Activated CD8-positive, alpha-beta T cell treated with anti-CD3 and anti-CD28 coated beads, Interleukin-2, amount 10 ng/mL, durations not matched to agents 7 days and 5 days (primary cell): ENCODE measurements around the gene AGO3. TPM values are rescaled to one million over a fixed set of nuclear protein-coding genes. Genes with fewer than 3 reads are reported as not detected.

Experiments
- ATAC-seq: fragments of 150-1000 bp; cut with Tn5 transposase; one replicate; pipeline ENCODE4 v1.10.0; 2021; ENCODE audit warnings: moderate library complexity
- CTCF ChIA-PET: fragments of 350-600 bp; sonication (Branson Sonifier 250); formaldehyde crosslinking; loops from one replicate; lab custom pipeline; 2021; ENCODE audit warnings: antibody characterized with exemption; lab: Charles Lee
- POLR2A ChIA-PET: fragments of 350-600 bp; sonication (Branson Sonifier 250); formaldehyde crosslinking; loops from one replicate; lab custom pipeline; 2021; ENCODE audit warnings: antibody characterized with exemption; lab: Charles Lee
- DNase-seq: peaks from one replicate; pipeline ENCODE4 v3.0.0-alpha.2; 2020
- H3K27ac Mint-ChIP-seq: one replicate; pipeline ENCODE4 v1.8.0; 2021; ENCODE audit warnings: mild to moderate bottlenecking, mixed read lengths
- H3K27me3 Mint-ChIP-seq: one replicate; pipeline ENCODE4 v1.8.0; 2021; ENCODE audit warnings: low read depth, mixed read lengths
- H3K36me3 Mint-ChIP-seq: one replicate; pipeline ENCODE4 v1.8.0; 2021; ENCODE audit warnings: low read depth, mixed read lengths
- H3K4me1 Mint-ChIP-seq: one replicate; pipeline ENCODE4 v1.8.0; 2021; ENCODE audit warnings: low read depth, mixed read lengths
- H3K4me3 Mint-ChIP-seq: one replicate; pipeline ENCODE4 v1.8.0; 2021; ENCODE audit warnings: mild to moderate bottlenecking, mixed read lengths
- H3K9me3 Mint-ChIP-seq: one replicate; pipeline ENCODE4 v1.8.0; 2022; ENCODE audit warnings: mixed read lengths; ENCODE audit not compliant: insufficient read depth
- total RNA-seq, 2 experiments: library from RNA; stranded (reverse); gene quantifications; one replicate each; pipeline ENCODE4 v1.2.3, GENCODE V29; 2021

AGO3 gene
- 10 to 100 TPM; 27.2 to 30.2 TPM for total RNA-seq

DNA sequence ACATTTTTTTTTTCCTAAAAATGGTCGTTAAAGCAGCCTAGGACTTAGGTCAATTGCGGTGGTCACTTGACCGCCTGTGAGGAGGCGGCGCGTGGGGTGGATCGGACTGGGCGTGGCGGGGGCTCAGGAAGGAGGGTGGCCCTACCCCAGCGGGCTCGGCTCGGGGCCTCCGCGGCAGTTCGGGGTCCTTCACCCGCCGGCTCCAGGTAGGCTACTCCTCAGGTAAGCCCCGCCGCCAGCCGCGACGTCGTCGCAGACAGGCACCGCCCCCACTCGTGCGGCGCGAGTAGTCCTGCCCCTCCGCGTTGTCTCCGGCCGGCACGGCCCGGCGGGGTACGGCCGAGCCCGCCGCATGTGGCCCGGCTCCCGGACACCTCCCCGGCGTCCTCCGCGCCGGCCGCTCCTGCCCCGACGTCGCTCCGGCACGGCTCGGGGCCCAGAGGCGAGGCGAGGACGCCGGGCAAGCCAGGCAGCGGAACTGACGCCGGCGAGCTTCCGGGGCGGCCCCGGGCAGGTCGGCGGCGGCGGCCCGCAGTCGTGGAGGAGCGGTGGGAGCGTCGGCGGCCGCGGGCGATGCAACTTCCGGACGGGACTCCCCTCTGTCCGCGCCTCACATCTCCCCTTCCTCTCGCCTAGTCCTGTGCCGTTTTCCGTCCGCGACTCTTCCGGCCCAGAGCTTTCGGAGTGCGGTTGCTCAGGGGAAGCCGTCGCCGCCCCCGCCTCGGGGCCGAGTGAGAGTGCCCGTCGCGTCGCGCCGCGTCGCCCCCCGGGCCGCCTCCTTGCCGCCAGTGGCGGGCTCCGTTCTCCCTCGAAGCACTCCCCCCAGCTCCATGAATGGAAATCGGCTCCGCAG lies at the start of gene AGO3:
Gene AGO3 (plus strand): TSS at position 513 of the 853 bp plus-strand sequence. CDS start 322 bp downstream, at position 835.
- ChIA-PET POLR2A (interaction anchor here (0.6 to 2.2 kb wide), 11 partner anchors 8 to 945 kb away, joined by 3 to 19 read pairs (median 4); partner anchors contain the start of genes AGO1 and TMEM35B), CTCF (interaction anchor here (0.8 to 4.2 kb wide), 3 partner anchors 11 to 48 kb away, joined by 4 to 21 read pairs (median 4); partner anchors contain the start of gene AGO1)
- H3K27ac Mint-ChIP-seq = peak within 1 kb of the TSS; percentile 95
- ATAC-seq (peak; percentile 88), DNase-seq (peak; percentile 91)
- H3K36me3 Mint-ChIP-seq = peaks cover 6% of the 10 kb centered on the region
- H3K9me3 Mint-ChIP-seq = no peaks in the 10 kb centered on the region
- peak within 1 kb of the TSS; percentile 91 for H3K4me3 Mint-ChIP-seq
- peaks cover 36% of the 10 kb centered on the region for H3K4me1 Mint-ChIP-seq
- no peaks in the 10 kb centered on the region for H3K27me3 Mint-ChIP-seq

- ChIA-PET POLR2A (interaction anchor here (0.7 kb wide), 1 partner anchor 48 kb away, joined by 4 read pairs; no protein-coding TSS in a partner anchor), CTCF (interaction anchor here (0.8 to 2.6 kb wide), 8 partner anchors 8 to 63 kb away, joined by 3 to 21 read pairs (median 8); partner anchors contain the start of gene AGO3)
- Mint-ChIP-seq H3K27ac (no peak overlapping the region), H3K4me1 (peaks cover 32% of the 10 kb centered on the region), H3K9me3 (no peaks in the 10 kb centered on the region), H3K4me3 (no peak overlapping the region), H3K36me3 (no peaks in the 10 kb centered on the region), H3K27me3 (no peaks in the 10 kb centered on the region)
- DNase-seq (no peak), ATAC-seq (no peak)
Observed at GRCh38 chr1:35881850-35882273, 49.0 kb upstream of the AGO3 start.

DNA sequence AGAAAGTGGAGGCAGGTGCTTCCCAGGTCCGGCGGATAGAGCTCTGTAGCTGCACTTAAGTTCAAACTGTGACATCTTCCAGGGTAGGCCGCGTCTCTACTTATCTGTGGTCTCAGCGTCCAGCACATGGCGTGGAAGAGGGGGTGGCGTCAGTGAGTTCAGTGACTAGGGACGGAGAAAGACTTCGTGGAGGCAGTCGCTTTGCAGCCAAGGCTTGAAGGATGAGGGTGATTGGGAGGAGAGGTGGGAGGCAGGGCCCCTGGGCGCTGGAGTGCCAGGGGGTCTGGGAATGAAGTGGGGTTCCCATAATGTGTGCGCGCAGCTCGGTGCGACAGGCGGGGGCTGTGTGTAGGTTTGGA lies 48.3 kb upstream of the AGO3 start:
- CTCF ChIA-PET = interaction anchor here (0.6 to 2.6 kb wide), 16 partner anchors 9 to 892 kb away, joined by 3 to 21 read pairs (median 4); partner anchors contain the start of gene AGO3

DNA sequence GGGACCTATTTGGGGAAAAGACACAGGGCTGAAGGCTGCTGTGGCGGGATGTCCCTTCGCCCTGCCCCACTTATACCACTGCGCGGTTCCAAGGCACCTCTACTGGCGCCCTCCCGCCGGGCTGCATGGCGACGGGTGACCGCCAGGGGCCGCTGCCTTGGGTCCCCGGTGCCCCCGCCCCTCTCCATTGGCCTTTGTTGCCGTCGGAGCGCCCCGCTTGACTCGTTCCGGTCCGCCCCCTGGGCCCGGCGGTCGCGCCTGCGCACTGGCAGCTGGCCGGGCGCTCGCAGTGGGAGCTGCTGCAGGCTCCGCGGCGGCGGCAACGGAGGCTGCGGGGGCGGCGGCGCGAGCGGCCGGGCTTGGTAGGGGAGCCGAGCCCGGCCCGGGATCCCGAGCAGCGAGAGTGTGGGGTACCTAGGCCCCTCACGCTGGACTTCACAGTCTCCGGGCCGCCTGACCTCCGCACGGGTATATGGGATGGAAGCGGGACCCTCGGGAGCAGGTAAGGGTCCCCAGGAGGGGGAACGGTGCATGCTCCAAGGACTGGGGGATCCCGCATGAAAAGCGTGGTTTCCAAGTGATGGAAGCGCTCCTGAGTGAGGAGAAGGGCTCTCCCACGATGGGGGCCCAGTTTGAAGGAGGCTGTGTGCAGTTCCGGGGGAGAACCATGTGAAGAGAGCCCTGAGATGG lies 47.8 kb upstream of the AGO3 start, which contains the start of gene AGO1:
Gene AGO1 (plus strand): TSS at position 265 of the 690 bp plus-strand sequence. CDS start 213 bp downstream, at position 478.
- peak within 1 kb of the TSS; percentile 69 for H3K27ac Mint-ChIP-seq
- peak within 1 kb of the TSS; percentile 90 for H3K4me3 Mint-ChIP-seq
- H3K4me1 Mint-ChIP-seq = peaks cover 42% of the 10 kb centered on the region
- ATAC-seq (peak; percentile 97), DNase-seq (peak; percentile 97)
- no peaks in the 10 kb centered on the region for H3K9me3 Mint-ChIP-seq
- no peaks in the 10 kb centered on the region for H3K27me3 Mint-ChIP-seq
- POLR2A ChIA-PET = interaction anchor here (0.9 to 1.6 kb wide), 3 partner anchors 45 to 113 kb away, joined by 3 to 7 read pairs (median 3); partner anchors contain the start of genes AGO3 and CLSPN
- no peaks in the 10 kb centered on the region for H3K36me3 Mint-ChIP-seq
- CTCF ChIA-PET = interaction anchor here (0.6 to 2.6 kb wide), 26 partner anchors 9 to 893 kb away, joined by 3 to 21 read pairs (median 3); partner anchors contain the start of gene AGO3

More for the DNA sequence above, 48.3 kb upstream of the AGO3 start:
- no peaks in the 10 kb centered on the region for H3K27me3 Mint-ChIP-seq
- POLR2A ChIA-PET = interaction anchor here (0.7 kb wide), 1 partner anchor 48 kb away, joined by 4 read pairs; no protein-coding TSS in a partner anchor
- no peaks in the 10 kb centered on the region for H3K9me3 Mint-ChIP-seq
- no peak overlapping the region for H3K27ac Mint-ChIP-seq
- H3K4me1 Mint-ChIP-seq = peaks cover 39% of the 10 kb centered on the region
- DNase-seq (no peak), ATAC-seq (no peak)
- peak overlapping the region; percentile 37 for H3K4me3 Mint-ChIP-seq
- H3K36me3 Mint-ChIP-seq = no peaks in the 10 kb centered on the region

DNA sequence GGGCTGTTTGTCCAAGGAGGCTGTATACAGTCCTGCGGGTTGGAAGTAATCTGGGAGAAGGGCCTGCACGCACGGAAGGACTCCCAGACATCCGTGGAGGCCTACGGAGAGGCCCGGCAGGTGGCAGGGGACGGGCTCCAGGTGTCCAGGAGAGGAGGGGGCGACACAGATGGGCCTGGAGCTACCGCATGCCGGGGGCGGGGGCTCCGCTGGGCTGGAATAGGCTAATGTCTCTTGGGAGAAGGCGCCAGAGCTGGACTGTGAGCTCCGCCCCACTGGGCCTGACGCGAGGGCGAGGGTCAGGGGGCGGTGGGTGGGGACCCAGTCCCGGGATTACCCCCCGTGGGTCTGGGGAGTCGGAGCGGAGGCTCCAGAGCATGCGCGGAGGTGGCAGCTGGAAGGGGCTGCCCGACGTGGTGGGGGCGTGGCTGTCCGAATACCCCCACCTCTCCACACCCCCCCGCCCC lies 47.2 kb upstream of the AGO3 start:
- CTCF ChIA-PET = interaction anchor here (0.6 to 2.6 kb wide), 25 partner anchors 8 to 515 kb away, joined by 3 to 21 read pairs (median 3); partner anchors contain the start of gene AGO3
- peak overlapping the region; percentile 69 for H3K27ac Mint-ChIP-seq
- peaks cover under 1% of the 10 kb centered on the region for H3K36me3 Mint-ChIP-seq
- ATAC-seq = peak; percentile 9
- peak overlapping the region; percentile 90 for H3K4me3 Mint-ChIP-seq
- H3K4me1 Mint-ChIP-seq = peaks cover 42% of the 10 kb centered on the region
- peak; percentile 32 for DNase-seq
- POLR2A ChIA-PET = interaction anchor here (0.9 to 1.6 kb wide), 3 partner anchors 45 to 114 kb away, joined by 3 to 7 read pairs (median 3); partner anchors contain the start of genes AGO3 and CLSPN
- H3K27me3 Mint-ChIP-seq = no peaks in the 10 kb centered on the region
- no peaks in the 10 kb centered on the region for H3K9me3 Mint-ChIP-seq

GRCh38 chr1:35884934-35885333 lies 46.0 kb upstream of the AGO3 start:
- Mint-ChIP-seq H3K27ac (no peak overlapping the region), H3K4me1 (peaks cover 42% of the 10 kb centered on the region), H3K36me3 (peaks cover 3% of the 10 kb centered on the region), H3K9me3 (no peaks in the 10 kb centered on the region), H3K27me3 (no peaks in the 10 kb centered on the region), H3K4me3 (no peak overlapping the region)
- CTCF ChIA-PET = interaction anchor here (1.4 kb wide), 1 partner anchor 15 kb away, joined by 3 read pairs; no protein-coding TSS in a partner anchor
- DNase-seq (no peak), ATAC-seq (no peak)
- POLR2A ChIA-PET = no interaction called here

DNA sequence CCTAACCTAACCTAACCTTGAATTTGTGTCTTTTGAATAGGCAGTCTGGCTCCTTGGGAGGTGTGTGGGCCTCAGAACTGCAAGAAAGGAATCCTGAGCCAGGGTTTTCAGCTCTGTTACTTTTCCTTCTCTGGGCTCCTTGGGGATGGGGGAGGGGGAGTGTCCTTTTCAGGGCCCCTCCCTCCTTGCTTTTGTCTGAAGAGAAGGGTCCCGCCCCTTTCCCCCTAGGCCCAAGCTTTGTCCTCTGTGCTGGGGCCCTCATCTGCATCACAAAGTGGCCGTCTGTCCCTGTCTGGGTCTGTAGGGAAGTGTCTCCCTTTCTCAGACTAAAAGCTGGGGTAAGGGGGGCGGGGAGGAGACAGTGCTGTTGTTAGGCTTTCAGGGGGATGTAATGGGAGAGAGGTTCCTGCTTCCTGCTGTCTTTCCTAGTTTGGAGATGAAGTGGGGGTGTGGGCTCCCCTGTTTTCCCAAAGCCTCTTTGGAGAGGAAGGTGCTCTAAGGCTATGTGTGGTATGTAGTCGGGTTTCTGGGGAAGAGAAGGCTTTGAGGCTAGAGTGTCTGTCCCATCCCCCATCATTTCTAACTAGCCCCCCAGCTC lies 44.8 kb upstream of the AGO3 start:
- Mint-ChIP-seq H3K9me3 (no peaks in the 10 kb centered on the region), H3K36me3 (peaks cover 5% of the 10 kb centered on the region), H3K4me1 (peaks cover 42% of the 10 kb centered on the region), H3K4me3 (no peak overlapping the region), H3K27ac (no peak overlapping the region), H3K27me3 (no peaks in the 10 kb centered on the region)
- CTCF ChIA-PET = no interaction called here
- DNase-seq = no peak
- POLR2A ChIA-PET = no interaction called here
- ATAC-seq = no peak

GRCh38 chr1:35886577-35887431 lies 44.1 kb upstream of the AGO3 start:
- no peaks in the 10 kb centered on the region for H3K9me3 Mint-ChIP-seq
- H3K27me3 Mint-ChIP-seq = no peaks in the 10 kb centered on the region
- ATAC-seq = no peak
- POLR2A ChIA-PET = no interaction called here
- DNase-seq = no peak
- H3K4me3 Mint-ChIP-seq = no peak overlapping the region
- peaks cover 7% of the 10 kb centered on the region for H3K36me3 Mint-ChIP-seq
- CTCF ChIA-PET = interaction anchor here (1.1 to 1.9 kb wide), 2 partner anchors 25 to 248 kb away, joined by 3 to 4 read pairs; no protein-coding TSS in a partner anchor
- H3K27ac Mint-ChIP-seq = no peak overlapping the region
- peaks cover 38% of the 10 kb centered on the region for H3K4me1 Mint-ChIP-seq

DNA sequence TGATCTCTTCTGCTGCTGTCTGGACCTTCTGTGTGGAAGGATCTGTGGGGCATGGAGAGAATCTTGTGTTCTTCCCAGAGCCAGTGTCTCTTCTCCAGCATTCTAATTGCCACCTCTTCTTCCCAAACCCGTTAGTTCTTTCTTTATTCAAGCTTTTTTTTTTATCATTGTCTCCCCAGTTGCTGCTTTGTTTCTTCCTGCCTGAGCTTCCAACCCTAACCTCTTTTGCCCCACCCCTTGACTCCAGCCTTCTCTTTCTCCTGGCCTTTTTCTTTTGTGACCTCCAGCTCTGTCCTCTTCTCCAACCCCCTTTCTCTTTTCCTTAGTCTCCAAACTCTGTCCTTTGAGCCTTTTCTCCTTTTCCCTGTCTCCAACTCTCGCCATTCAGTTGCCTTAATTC lies 43.4 kb upstream of the AGO3 start:
- H3K4me1 Mint-ChIP-seq = peaks cover 31% of the 10 kb centered on the region
- CTCF ChIA-PET = interaction anchor here (1.1 to 1.9 kb wide), 2 partner anchors 25 to 247 kb away, joined by 3 to 4 read pairs; no protein-coding TSS in a partner anchor
- POLR2A ChIA-PET = no interaction called here
- H3K27me3 Mint-ChIP-seq = no peaks in the 10 kb centered on the region
- H3K4me3 Mint-ChIP-seq = no peak overlapping the region
- no peaks in the 10 kb centered on the region for H3K9me3 Mint-ChIP-seq
- DNase-seq (no peak), ATAC-seq (no peak)
- H3K27ac Mint-ChIP-seq = peak overlapping the region; percentile 10
- H3K36me3 Mint-ChIP-seq = peaks cover 11% of the 10 kb centered on the region

DNA sequence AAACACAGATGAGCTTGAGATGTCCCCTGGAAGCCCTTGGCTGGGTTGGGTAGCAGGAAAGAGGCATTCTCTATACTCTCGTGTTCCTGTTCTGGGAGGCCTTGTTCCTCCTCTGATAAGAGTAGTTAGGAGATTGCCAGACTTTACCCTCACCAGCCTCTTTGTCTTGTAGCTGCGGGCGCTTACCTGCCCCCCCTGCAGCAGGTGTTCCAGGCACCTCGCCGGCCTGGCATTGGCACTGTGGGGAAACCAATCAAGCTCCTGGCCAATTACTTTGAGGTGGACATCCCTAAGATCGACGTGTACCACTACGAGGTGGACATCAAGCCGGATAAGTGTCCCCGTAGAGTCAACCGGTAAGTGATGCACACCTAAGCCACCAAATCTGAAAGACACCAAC lies 42.6 kb upstream of the AGO3 start:
- DNase-seq (no peak), ATAC-seq (no peak)
- Mint-ChIP-seq H3K4me3 (no peak overlapping the region), H3K36me3 (peaks cover 12% of the 10 kb centered on the region), H3K4me1 (peaks cover 28% of the 10 kb centered on the region), H3K9me3 (no peaks in the 10 kb centered on the region), H3K27me3 (no peaks in the 10 kb centered on the region), H3K27ac (no peak overlapping the region)
- ChIA-PET POLR2A (no interaction called here), CTCF (interaction anchor here (1.5 to 1.9 kb wide), 2 partner anchors 247 to 1036 kb away, joined by 3 to 4 read pairs; no protein-coding TSS in a partner anchor)
